HG02763 (cell line): ENCODE results near the gene CLNK.

Experiments used
- ATAC-seq: cut with Tn5 transposase; IDR thresholded peaks from one replicate; pipeline ENCODE4 v1.9.1; 2021; ENCODE audit warnings: mild to moderate bottlenecking, moderate library complexity; ENCODE audit not compliant: unreplicated experiment

Gene CLNK

DNA sequence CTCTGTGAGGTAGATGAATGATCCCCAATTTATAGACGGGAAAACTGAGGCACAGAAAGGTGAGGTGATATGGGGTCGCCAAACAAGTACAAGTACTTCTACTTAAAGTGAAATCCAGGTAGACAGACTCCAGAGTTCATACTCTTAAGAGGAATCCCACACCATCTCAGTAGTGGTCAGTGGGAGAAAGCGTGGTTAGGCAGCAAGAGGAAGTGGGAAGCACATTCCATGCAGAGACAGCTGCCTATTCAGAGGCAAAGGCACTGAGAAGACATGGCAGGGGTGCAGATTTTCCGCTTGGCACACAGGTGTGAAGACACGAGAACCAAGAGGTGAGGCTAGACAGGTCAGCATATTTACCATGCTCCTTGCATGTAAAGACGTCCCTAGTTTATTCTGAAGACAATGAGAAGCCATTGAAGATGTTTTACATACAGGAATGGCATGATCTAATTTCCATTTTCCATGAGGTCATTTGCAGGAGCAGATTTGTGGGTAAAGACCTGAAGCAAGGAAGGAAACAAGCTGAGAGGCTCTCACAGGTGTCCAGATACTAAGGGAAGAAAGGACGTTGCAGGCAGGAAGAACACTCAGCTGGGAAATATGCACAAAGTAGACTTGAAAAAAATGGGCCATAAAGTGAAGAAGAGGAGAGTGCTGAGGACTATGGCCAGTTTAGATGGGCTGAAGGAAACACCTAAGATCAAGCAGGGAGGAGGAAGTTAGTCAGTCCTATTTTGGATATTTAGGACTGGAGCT is 17.3 kb upstream of the CLNK start:
- no peak for ATAC-seq

DNA sequence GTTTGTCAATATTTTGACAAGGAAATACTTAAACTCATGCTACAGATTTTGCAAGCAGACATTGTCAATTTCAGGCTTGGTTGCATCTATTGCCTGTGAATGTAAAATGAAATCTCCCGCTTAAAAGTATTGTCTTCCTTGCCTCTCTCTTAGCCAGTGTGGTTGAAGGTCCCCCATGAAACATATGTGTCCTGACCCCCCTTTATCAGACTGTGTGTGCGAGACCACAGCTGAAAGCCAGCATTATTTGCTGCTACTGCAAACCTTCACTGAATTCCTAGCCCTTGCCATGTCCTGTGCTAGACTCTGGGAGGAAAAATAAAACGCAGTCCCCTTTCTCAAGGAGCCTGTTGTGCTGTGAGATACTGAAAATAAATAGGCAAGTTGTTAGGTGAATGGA is 16.6 kb upstream of the CLNK start:
- no peak for ATAC-seq

DNA sequence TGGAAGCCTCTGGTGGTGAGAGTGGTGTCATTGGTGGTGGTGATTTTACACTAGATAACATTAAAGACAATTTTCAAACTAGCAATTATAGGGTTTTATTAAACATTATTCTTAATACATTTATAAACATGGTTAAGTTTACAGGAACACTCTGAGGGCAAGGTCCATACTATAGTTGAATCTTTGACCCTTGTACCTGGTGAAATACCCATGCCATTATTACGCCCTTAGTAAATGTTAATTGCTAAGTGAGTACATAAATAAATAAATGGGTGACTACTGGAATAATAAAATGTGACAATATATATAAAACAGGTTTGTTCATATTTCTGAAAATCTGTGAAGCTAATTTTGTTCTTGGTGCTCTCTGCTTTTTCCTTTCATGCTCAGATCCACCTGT is 13.6 kb upstream of the CLNK start:
- no peak for ATAC-seq

DNA sequence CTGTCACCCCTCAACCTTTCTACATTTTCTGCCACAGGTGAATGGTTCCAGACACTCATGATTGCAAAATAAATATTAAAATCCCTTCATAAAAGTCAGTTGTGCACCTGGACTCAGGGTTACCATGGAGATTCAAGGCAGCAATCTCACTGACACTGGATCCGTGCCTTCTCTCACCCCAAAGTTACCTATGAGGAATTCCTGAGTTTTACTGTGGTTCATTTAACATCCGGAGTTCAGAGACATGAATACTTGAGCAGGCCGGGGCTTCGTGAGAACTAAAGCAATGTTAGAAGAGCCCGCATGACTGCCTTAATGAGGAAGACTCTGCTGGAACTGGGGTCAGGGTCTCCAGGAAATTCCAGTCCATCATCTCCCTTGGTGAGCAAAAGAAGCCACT is 12.5 kb upstream of the CLNK start:
- ATAC-seq: no peak

DNA sequence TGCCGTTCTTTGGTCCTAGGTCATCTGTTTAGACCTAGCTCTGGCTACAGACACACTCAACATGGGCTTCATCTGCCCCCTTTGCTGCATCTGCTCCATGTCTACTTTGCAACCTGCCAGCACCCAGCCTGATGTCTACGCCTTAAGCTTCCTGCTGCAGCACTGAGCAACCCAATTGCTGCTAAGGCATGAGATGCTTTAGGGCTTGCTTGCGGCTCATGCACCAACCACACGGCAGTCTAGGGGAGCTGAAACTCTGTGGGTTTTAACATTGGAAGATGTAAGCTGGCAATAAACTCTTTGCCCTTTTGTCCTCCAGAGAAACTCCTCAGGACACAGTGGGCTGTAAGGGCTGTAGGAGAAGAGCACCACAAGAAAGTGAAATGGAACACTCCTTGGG is 11.7 kb upstream of the CLNK start:
- no peak for ATAC-seq

DNA sequence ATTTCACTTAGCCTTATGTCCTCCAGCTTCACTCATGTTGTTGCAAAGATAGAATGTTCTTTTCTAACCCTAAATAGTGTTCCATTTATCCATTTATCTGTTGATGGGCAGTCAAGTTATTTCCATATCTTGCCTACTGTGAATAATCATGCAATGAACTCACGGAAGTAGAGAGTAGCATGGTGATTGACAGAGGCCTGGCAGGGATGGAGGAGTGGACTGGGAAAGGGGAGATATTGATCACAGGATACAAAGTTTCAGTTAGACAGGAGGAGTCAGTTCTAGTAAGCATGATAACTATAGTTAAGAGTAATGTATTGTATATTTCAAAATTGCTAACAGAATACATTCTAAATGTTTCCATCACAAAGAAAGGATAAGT is 10.3 kb upstream of the CLNK start:
- ATAC-seq: no peak

DNA sequence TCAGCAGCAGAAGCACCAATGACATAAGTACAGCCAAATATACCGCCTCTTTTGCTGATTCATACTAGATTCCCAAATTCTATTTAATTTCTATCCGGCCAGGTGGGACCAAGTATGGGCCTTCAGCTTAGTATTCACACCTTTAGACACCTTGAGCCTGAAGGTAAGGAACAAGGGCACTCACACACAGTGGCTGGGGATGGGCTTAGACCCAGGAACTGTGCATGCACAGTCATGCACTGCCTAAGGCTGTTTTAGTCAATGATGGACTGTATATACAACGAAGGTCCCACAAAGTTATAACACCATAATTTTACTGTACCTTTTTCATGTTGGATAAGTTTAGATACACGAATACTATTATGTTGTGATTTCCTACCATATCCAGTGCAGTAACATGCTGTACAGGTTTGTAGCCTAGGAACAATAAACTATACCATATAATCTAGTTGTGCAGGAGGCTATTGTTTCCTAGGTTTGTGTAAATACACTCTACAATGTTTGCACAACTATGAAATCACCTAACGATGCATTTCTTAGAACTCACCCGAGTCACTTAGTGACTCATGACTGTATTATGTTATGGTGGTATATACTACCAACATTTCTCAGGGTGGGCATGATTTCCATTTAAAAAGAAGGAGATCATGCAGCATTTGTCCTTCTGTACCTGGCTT is 9.7 kb upstream of the CLNK start:
- ATAC-seq: no peak

DNA sequence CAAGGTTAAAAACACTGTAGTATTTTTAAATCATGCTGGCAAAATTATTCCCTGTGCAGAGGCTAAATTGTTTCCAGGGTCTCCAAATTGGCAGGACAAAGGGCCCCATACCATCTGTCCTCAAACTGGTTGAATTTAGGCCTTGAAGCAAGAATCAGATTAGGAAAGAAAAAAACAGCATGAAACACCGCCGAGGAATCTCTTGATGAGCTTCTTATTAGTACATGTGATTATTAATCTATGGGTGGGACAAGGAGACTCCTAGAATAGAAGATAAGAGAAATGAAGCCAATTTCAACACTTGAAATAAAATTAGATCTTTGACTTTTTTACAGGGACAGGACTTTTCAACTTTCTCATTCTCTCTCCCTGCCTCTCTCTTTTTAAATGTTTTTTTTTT is 7.1 kb upstream of the CLNK start:
- ATAC-seq: no peak

DNA sequence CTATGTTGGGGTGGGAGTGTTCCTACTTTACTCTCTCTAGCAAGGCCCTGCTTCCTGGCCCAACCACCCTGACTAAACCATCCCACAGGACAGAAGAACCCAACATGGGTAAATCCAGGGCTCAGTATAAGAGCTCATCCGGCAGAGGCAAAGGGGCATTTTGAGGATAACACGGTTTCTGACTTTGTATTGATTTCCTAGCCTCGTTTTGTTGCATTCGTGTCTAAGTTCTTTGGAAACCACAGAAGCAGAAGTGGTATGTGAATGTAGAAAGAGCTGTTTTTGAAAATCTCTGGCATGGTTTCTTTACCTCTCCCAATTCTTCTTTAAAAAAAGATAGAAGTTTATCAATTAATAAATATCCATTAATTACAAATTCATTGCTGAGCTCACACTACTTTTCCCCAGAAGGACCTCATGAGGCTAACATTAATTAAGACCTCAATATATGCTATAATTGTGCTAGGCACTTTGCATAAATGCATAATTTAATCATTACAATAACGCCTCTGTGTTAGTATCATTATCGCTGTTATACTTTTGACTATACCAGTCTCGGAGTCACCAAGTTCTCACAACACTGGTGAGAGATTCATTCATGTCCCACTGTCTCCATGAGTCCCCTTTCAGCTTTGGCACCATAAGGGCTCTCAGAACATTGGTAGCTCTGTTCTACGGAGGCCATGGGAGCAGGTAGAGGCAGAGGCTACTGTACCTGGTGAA is 5.8 kb upstream of the CLNK start:
- no peak for ATAC-seq

DNA sequence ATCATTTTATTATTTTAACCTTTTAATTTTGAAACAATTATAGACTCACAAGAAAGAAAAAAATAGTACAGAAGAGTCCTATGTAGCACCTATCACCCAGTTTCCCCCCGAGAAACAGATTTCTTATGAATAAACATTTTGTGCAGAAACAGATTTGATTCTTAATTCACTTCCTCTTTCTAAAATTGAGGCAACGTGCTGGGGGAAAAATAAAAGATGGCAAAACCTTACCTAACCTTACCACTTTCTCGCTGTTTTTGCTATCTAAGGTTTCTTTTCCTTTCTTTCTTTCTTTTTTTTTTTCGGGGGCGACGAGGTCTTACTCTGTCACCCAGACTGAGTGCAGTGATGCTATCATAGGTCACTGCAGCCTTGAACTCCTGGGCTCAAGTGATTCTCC is 4.3 kb upstream of the CLNK start:
- ATAC-seq: no peak

DNA sequence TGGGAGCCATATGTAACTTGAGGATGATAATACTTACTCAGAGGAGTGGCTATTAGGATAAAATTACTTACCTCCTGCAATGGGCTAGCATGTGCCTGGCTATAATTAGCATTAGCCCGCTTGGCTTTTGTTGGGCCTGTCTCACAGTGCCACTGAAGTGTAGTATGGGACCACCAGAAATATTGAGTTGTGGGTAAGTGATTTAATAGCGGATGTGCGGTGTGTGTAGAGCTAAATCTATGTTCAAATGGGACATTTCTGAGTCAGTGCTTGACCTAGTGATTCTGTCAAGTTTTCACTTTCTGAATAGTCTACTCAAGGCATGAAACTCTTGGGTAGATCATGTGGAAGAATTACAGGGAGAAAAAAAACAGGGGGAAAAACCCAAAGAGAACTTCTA is 3.5 kb upstream of the CLNK start:
- ATAC-seq: no peak

DNA sequence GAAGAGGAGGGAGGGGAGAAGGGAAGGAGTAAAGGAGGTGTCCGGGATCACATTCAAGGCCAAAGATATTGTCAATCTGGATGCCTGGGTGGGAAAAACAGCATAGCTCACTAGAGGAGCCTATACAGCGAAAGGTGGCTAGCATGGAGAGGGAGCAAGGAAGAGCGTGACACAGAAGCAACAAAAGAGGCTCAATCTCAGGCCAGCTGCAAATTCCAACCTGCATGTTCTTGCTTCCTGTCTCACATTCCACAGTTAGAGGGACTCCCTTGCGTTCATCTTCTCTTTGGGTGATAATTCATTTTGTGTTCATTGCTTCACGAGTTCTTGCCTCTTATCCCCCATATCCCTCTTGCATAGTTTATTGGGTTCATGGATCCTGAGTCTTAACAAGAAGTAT is 3.0 kb upstream of the CLNK start:
- no peak for ATAC-seq

DNA sequence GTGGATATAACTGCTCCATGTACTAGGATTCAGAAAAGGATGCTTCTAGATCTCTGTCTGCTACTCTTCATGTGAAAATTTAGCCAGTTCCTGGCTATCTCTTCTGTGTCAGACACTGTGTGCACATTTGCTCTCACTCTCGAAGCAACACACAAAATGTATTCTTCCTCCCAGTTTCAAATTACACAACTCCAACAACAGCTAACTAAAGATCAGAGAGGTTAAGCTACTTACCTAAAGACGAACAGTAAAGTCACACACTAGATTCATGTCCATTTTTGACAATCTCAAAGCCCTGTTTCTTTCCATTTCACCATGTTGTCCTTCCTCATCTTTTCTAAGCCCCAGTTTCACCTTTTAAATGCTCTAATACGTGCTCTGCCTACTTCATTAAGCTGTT is 2.2 kb downstream of the CLNK start:
- ATAC-seq: no peak

DNA sequence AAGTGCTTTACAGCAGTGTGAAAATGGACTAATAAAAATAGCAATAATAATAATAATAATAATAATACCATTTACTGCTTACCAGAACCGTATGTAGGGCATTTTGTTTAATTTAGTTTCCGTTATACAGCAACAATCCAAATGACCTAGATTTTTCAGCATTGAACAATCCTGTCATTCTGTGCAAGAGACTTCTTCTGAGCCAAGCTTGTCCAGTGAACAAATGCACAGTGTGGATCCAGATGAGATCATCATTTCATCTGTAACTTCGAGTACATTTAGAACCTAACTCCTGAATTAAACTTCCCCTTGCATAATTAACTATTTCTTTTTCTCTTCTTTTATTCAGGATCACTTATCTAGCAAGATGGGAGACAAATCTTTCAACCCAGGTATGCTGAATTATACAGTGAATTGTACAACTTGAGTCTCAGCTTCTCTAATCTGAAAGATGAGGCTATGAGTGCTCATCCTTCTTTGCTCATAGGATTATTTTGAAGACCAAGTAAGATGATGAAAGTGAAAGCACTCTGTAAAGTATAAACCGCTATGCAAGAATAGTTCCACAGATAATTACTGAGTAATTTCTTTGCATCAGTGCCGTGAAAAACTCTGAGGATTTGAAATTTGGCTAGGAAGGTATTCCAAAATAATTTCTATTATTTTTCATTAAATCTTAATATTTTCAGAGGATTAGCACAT is 6.6 kb downstream of the CLNK start:
- ATAC-seq: peak; percentile 45

DNA sequence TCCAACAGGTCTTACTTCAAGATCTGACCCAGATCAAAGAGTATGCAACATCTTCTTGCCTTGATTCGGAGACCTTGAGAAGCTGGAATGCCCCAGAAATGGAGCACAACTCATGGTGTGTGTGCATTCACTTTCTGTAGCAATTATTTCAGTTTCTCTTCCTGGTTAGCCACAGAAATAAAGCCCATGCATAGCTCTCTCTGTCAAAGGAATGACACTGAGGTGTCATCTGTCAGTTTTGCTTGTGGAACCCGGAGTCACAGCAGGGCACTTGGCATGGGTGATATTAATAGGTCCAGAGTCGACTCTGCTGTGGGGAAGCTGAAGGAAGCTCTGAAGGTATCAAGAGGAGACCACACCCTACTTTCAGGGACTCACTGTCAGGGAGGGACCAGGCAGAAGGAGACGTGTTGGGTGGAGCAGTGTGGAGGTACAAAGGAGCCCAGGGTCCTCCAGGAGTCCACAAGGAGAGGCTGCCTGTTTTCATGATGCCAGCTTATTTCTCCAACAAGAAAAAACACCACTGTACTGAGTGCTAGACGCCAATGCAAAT is 10.7 kb downstream of the CLNK start:
- ATAC-seq: peak; percentile 81

DNA sequence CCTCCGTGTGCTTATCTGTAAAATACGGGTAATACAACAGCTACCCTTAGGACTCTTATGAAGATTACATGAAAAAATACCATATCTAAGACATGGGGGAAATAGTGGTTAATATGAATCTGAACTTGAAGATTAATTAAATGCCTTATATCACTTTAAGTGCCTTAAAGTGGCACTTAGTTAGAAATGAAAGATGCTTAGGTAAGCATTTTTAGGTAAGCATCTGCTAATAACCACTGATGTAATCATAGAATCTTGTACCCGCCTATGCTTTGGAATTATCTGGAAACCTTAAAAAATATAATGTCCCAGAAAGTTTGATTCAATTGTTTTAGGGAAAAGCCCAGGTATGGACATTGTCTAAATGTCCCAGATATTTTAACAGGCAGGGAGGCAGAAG is 12.2 kb downstream of the CLNK start:
- no peak for ATAC-seq

DNA sequence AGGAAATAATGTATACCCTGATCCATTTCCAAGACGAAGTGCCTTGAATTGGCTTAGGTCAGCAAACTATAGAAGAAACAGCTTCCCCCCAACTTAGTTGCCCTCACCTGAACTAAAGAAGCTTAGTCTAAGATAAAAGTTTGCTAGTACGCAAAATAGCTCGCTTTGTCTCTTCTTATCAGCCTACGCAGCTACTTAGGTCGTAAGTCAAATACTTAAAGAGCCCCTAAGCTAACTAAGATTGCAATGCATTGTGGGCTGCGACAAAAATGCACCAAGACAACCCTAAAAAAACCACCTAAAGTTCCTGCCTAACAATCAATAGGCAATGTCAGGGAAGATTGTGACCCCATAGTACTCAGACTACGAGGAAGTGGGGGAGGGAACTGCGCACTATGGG is 12.8 kb downstream of the CLNK start:
- ATAC-seq: no peak

DNA sequence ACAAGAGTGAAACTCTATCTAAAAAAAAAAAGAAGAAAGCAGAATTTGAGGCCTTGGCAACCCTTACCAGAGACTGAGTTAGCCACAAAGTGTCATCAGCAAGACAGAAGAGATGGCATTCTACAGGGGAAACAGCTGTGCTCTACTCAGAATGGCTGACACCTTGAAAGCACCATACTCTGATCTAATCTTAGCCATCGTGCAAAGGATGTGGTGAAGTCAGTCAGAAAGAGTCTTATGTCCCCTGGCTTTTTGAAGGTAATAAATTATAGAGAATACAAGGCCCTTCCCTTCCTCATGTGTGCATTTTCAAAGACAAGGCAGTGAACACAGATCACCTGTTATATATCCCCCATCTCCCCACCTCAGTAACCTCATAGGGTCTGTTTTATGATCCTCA is 13.2 kb downstream of the CLNK start:
- peak; percentile 87 for ATAC-seq

DNA sequence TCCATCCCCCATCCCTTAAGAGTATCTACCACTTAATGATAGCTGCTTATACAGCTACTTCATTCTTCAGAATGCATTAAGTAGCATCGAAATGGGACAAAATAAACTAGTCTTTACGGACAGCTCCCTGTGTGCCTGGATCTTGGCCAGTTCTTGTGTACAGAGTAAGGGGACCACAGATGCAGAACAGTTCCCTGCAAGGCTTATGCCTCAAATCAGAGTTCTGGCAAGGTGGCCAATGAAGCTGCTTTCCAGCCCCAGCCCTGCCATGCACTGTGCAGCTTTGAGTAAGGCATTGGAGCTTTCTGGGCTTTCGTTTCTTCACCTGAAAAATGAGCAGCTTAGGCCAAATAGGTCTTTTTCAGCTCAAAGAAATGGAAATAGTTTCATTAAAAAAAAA is 14.2 kb downstream of the CLNK start:
- ATAC-seq: no peak

DNA sequence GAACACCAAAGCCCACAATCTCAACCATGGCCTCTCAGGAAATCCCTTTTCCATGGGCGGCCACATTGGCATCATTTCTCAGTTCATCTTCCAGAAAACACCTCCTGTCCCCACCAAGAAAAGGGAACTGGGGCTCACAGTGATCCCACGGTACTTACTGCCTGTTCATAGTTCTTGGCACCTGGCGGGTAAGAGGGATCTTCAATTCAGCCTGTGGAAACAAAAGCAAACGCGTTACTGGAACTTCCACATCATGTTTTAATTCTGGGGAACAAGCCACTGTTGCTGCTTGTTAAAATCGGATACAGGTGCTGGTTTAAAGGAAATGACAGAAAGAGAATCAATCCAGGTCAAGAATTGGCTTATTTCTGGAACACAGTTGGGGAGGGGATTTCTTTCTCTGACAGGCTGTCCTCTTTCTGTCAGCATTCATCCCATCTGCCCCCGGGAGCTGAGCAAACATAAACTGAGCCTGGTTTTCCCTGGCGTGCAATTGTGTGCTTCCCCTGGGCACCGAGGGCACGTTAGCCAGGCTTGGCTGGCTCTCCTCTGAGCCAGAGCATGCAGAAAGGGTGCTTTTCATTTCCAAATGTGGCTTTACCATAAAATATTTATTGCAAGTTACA is 16.8 kb downstream of the CLNK start:
- ATAC-seq: no peak

DNA sequence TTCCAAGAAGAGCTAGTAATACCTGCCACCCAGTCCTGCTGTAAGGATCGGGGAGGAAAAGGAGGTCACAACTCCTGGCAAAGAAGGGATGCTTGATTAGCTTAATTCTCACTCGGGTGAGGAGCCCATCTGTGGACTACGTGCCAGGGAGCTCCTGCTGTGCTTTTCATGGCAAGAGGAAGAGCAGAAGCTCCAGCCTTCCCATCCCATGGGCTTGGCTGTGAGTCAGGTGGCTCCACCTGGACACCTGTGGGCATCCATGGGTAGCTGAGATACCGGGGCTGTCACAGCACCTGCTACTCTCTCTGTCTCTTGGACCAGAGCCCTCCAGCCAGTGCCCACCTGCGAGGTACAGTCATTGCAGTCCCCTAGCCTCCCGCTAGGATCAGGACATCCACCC is 18.0 kb downstream of the CLNK start:
- no peak for ATAC-seq
